IPS-15b (cell line): Measurements from ENCODE around the gene MORN1.
"Not testable (repeated sequence)": the region's sequence is repeated elsewhere in the genome, so short reads cannot be mapped to it uniquely, and the experiment has no call there.

ENCODE experiments used
- H3K27me3 ChIP-seq: one replicate; pipeline ENCODE4 v1.6.1; 2013; ENCODE audit warnings: low read length; ENCODE audit not compliant: control insufficient read depth, insufficient read depth
- H3K36me3 ChIP-seq: one replicate; pipeline ENCODE4 v1.6.1; 2013; ENCODE audit warnings: low read length; ENCODE audit not compliant: control insufficient read depth, insufficient read depth
- H3K4me1 ChIP-seq: one replicate; pipeline ENCODE4 v1.6.1; 2013; ENCODE audit warnings: mild to moderate bottlenecking, low read length; ENCODE audit not compliant: control insufficient read depth, insufficient read depth
- H3K4me3 ChIP-seq: one replicate; pipeline ENCODE4 v1.5.1; 2013; ENCODE audit warnings: low read depth, low read length
- H3K9ac ChIP-seq: one replicate; pipeline ENCODE4 v1.6.1; 2013; ENCODE audit warnings: low read depth, mild to moderate bottlenecking, low read length
- H3K9me3 ChIP-seq: one replicate; pipeline ENCODE4 v1.6.1; 2013; ENCODE audit warnings: mild to moderate bottlenecking, low read length; ENCODE audit not compliant: control insufficient read depth, insufficient read depth

Gene MORN1

GRCh38 chr1:2340918-2341254 is 50.5 kb downstream of the MORN1 start:
- Histone ChIP-seq H3K4me3 (no peak overlapping the region), H3K9me3 (no peaks in the 10 kb centered on the region), H3K4me1 (no peaks in the 10 kb centered on the region), H3K36me3 (peaks cover 2% of the 10 kb centered on the region), H3K9ac (no peak overlapping the region), H3K27me3 (no peaks in the 10 kb centered on the region)

GRCh38 chr1:2340086-2340917 is 51.1 kb downstream of the MORN1 start:
- H3K9me3 ChIP-seq: no peaks in the 10 kb centered on the region
- H3K4me3 ChIP-seq: no peak overlapping the region
- no peaks in the 10 kb centered on the region for H3K4me1 ChIP-seq
- H3K27me3 ChIP-seq: no peaks in the 10 kb centered on the region
- H3K9ac ChIP-seq: no peak overlapping the region
- H3K36me3 ChIP-seq: peaks cover 2% of the 10 kb centered on the region

- H3K9ac ChIP-seq: no peak overlapping the region
- H3K4me3 ChIP-seq: no peak overlapping the region
- H3K4me1 ChIP-seq: no peaks in the 10 kb centered on the region
- H3K27me3 ChIP-seq: no peaks in the 10 kb centered on the region
- no peaks in the 10 kb centered on the region for H3K9me3 ChIP-seq
- peaks cover 2% of the 10 kb centered on the region for H3K36me3 ChIP-seq
Measured at GRCh38 chr1:2339206-2340085, 51.9 kb downstream of the MORN1 start.

- no peaks in the 10 kb centered on the region for H3K9me3 ChIP-seq
- H3K36me3 ChIP-seq: no peaks in the 10 kb centered on the region
- no peaks in the 10 kb centered on the region for H3K4me1 ChIP-seq
- H3K4me3 ChIP-seq: no peak overlapping the region
- H3K27me3 ChIP-seq: no peaks in the 10 kb centered on the region
- no peak overlapping the region for H3K9ac ChIP-seq
Measured at GRCh38 chr1:2337501-2337900, 53.9 kb downstream of the MORN1 start.

- Histone ChIP-seq H3K4me3 (no peak overlapping the region), H3K36me3 (no peaks in the 10 kb centered on the region), H3K9ac (no peak overlapping the region), H3K4me1 (no peaks in the 10 kb centered on the region), H3K27me3 (no peaks in the 10 kb centered on the region), H3K9me3 (no peaks in the 10 kb centered on the region)
Measured at GRCh38 chr1:2337081-2337480, 54.3 kb downstream of the MORN1 start.

GRCh38 chr1:2336499-2336898 is 54.9 kb downstream of the MORN1 start:
- Histone ChIP-seq H3K36me3 (no peaks in the 10 kb centered on the region), H3K9ac (no peak overlapping the region), H3K9me3 (peaks cover 1% of the 10 kb centered on the region), H3K4me1 (no peaks in the 10 kb centered on the region), H3K27me3 (no peaks in the 10 kb centered on the region), H3K4me3 (no peak overlapping the region)

GRCh38 chr1:2335721-2336455 is 55.5 kb downstream of the MORN1 start:
- H3K27me3 ChIP-seq: no peaks in the 10 kb centered on the region
- no peak overlapping the region for H3K4me3 ChIP-seq
- peaks cover 4% of the 10 kb centered on the region for H3K9me3 ChIP-seq
- peaks cover 3% of the 10 kb centered on the region for H3K36me3 ChIP-seq
- H3K4me1 ChIP-seq: no peaks in the 10 kb centered on the region
- H3K9ac ChIP-seq: no peak overlapping the region

GRCh38 chr1:2334883-2335534 is 56.3 kb downstream of the MORN1 start:
- H3K27me3 ChIP-seq: no peaks in the 10 kb centered on the region
- H3K4me3 ChIP-seq: no peak overlapping the region
- H3K9ac ChIP-seq: no peak overlapping the region
- H3K9me3 ChIP-seq: peaks cover 4% of the 10 kb centered on the region
- H3K4me1 ChIP-seq: no peaks in the 10 kb centered on the region
- peaks cover 4% of the 10 kb centered on the region for H3K36me3 ChIP-seq

GRCh38 chr1:2334366-2334765 is 57.0 kb downstream of the MORN1 start:
- Histone ChIP-seq H3K27me3 (no peaks in the 10 kb centered on the region), H3K4me3 (no peak overlapping the region), H3K9me3 (peaks cover 4% of the 10 kb centered on the region), H3K9ac (no peak overlapping the region), H3K4me1 (no peaks in the 10 kb centered on the region), H3K36me3 (peaks cover 4% of the 10 kb centered on the region)

- H3K9ac ChIP-seq, H3K27me3 ChIP-seq, H3K9me3 ChIP-seq, H3K36me3 ChIP-seq, H3K4me3 ChIP-seq, H3K4me1 ChIP-seq: not testable (repeated sequence)
Measured at GRCh38 chr1:2331580-2331979, 59.8 kb downstream of the MORN1 start.

- no peak overlapping the region for H3K9ac ChIP-seq
- H3K4me3 ChIP-seq: no peak overlapping the region
- H3K36me3 ChIP-seq: peaks cover 4% of the 10 kb centered on the region
- peaks cover 4% of the 10 kb centered on the region for H3K9me3 ChIP-seq
- H3K4me1 ChIP-seq: no peaks in the 10 kb centered on the region
- H3K27me3 ChIP-seq: no peaks in the 10 kb centered on the region
Measured at GRCh38 chr1:2331200-2331544, 60.2 kb downstream of the MORN1 start.
